ENCODE measurements around the gene RGS9.
"Not testable (repeated sequence)": the region's sequence is repeated elsewhere in the genome, so short reads cannot be mapped to it uniquely, and the experiment has no call there.

Gene RGS9

GRCh38 chr17:65184235-65184959 lies 47.2 kb downstream of the RGS9 start:
- DNase-seq, result no peak

- DNase-seq, result no peak
Measured at GRCh38 chr17:65185062-65185461, 47.9 kb downstream of the RGS9 start.

DNA sequence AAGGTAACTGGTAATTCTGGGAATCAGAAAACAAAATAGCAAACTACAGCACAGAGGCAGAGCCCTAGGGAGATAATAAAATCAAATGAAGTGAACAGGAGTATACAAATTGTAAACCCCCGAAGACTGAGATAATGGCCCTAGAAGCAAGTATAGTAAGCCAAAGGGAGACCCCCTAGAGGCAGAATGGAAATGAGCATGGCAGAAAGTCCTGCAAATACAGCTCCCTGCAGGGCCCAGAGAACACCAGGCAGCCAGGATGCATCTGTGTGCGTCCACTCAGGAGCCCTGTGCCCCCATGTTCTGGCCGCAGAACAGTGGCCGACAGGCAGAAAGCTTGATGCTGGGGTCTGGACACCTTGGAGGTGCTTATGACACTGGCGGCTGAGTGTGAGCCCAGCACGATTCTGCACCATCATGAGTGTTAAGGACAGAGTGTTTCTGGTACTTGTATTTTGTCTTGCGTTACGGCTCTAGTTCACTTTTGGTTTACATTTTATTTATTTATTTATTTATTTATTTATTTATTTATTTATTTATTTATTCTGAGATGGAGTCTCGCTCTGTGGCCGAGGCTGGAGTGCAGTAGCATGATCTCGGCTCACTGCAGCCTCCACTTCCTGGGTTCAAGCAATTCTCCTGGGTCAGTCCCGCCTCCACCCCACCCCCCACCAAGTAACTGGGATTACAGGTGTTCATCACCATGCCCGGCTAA lies 48.7 kb downstream of the RGS9 start:
- no peak for DNase-seq

DNA sequence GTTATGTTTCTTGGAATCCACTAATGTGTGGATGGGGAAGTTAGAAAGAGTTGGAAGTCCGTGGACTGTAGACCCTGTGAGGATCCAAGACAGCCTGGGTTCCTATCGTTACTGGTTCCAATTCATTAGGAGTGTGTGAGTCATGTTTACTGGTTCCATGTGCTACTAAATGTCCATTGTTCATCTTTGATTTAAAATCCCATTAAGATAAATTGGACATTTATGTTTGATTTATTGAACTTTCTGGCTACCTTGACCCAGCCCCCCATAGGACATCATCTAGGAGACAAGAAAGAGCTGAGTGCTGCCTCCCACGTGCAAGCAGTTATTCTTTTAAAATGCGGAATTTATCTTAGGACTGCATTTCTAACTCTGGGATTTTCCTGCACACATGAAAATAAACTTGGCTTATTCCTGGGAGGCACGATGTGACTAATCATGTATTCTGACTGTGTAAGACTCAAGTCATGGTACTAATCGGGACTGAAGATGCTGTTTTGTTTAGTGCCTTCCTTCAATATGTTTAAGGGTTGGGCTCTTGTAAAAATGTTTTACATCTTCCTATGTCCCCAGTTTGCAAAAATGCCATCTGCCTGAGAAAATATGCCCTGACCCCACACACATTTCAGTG lies 53.4 kb downstream of the RGS9 start:
- peak; percentile 78 for DNase-seq

- DNase-seq, result peak; percentile 82
Measured at GRCh38 chr17:65191811-65192740, 54.9 kb downstream of the RGS9 start.

GRCh38 chr17:65193305-65193704 lies 56.1 kb downstream of the RGS9 start:
- no peak for DNase-seq

GRCh38 chr17:65193716-65194293 lies 56.6 kb downstream of the RGS9 start:
- DNase-seq, result peak; percentile 76

GRCh38 chr17:65194670-65195334 lies 57.6 kb downstream of the RGS9 start:
- DNase-seq, result no peak

- DNase-seq, result no peak
Measured at GRCh38 chr17:65195716-65196115, 58.5 kb downstream of the RGS9 start.

DNA sequence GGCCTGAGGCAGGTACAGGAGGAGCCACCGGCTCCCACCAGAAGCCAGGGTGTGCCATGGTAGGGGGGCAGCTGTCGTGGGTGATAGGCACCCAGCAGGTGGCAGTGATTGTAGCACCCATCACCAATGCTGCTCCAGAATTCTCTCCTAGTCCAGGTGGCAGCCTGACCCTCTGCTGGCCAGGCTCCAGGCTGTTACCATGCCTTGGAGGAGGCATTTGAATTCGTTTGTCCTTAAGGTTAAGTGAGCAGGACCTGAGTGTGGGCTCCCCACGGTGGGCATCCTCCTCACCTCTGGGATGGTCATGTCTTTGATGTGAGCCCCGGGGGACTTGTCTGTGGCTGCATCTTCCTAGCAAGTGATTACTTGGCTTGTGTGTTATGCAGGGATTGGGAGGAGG lies 59.4 kb downstream of the RGS9 start:
- no peak for DNase-seq

DNA sequence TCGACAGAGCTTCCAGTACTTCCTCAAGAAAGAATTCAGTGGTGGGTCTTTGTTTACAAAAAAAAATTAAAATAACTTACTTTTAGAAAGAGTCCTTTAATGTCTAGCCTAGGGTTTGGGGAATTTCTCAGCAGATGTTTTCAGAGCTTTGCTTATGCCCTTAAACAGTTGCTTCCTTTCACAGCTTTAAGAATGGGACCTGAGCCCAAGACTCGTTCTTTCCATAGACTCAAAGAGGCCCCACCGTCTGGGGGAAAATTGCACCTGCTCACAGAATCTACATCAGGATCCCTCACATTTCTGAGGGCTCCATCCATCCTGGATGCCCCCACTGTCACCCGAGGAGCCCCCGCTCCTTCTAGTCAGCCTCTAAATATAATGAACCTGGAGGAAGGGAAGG lies 60.0 kb downstream of the RGS9 start:
- DNase-seq, result no peak

GRCh38 chr17:65198653-65199382 lies 61.6 kb downstream of the RGS9 start:
- peak; percentile 56 for DNase-seq

DNA sequence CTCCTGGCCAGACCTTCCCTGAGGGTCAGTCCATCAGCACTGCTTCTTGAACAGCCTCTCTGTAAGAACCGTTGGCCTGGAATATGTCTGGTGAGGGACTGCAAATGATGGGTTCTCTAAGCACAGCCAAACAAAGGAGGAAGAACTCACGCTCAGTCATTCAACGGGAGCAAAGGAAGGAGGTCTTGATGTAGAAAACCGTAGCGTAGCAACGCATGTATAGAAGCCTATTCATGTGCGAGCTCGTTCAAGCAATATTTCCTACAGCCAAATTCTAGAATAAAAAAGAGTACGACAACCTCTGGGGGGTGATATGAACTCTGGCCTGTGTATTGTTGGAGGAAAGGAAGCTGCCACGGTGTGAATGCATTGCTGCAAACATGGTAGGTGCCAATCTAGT lies 64.2 kb downstream of the RGS9 start:
- DNase-seq, result no peak

DNA sequence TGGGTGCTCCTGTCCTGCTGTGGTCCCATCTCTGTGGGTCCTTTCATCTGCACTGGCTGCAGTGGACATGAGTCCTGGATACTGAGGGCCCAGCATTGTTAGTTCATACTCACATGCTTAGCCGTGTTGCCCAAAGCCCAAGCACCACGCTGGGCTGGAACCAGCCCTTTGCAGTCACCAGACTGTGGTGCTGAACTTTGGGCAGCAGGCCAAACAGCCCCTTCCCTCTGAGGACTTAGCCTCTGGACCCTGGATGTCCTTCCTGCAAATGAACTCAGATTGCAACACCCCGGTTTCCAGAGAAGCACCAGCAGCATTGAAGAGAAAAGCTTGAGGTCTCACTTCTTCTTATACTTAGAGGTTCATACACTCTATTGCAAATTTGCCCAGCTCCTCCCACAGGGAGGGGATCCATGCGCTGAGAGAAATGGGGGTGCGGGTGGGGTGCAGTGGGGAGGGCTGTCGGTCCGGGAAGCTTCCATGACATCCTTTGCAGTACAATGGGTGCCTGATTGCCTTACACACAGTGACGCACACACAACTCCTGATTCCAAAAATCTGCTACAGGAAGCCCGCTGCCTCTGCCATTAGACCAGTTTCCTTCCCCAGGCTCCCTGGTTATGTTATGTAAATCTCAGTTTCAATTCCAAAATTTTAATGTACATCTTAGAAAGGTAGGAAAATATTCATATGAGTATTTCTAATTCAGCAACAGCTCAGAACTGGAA lies 65.8 kb downstream of the RGS9 start:
- DNase-seq, result no peak

DNA sequence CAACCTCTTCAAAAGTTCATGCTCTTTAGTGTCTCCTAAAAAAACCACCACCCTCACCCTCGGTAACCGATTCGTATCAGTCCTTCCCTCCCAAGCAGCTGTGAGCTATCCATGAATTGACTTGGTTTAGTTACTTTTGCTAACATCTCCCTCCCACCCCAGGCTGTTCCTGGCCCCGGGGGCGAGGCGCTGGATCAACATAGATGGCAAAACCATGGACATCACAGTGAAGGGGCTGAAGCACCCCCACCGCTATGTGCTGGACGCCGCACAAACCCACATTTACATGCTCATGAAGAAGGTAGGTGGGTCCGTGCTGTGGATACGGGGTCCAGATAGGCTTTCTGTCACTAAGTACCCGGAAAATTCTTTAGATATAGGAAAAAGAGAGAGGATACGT lies 66.8 kb downstream of the RGS9 start:
- no peak for DNase-seq

GRCh38 chr17:65205655-65206054 lies 68.5 kb downstream of the RGS9 start:
- DNase-seq, result no peak

DNA sequence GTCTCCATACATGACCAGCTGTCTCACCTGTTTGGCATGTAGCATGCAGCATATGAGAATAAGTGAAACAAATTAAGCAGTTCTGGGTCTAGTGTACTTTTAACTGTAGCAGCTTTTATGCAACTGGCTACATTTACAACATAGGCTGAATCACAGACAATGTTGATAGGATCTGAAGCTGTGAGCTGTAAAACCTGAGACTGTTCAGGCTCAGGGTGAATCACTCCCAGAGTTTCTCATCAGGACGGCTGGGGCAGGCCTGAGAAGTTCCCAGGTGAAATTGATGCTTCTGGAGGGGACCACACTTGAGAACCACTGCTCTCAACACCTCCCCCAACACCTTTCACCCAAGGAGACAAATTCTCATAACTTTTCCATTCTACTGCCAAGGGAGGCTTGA lies 70.3 kb downstream of the RGS9 start:
- not testable (repeated sequence) for DNase-seq

DNA sequence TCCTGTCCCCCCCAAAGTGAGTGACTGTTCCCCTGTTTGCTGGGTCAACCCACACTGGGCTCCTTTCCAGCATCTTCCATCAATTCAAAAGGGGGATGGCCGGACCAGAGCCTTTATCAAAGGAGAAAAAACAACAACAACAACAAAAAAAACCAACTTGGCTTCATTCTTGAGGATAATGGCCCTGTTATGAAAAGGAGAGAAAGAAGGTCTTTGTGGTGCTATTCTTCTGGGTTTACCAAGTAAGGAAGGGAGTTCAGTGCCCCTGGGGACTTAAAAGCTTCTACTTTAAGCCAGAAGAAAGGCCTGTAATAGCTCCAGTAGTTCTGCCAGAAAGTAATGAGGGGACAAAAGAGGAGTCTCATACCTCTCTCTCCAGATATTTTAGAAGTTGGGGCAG lies 71.5 kb downstream of the RGS9 start:
- no peak for DNase-seq

DNA sequence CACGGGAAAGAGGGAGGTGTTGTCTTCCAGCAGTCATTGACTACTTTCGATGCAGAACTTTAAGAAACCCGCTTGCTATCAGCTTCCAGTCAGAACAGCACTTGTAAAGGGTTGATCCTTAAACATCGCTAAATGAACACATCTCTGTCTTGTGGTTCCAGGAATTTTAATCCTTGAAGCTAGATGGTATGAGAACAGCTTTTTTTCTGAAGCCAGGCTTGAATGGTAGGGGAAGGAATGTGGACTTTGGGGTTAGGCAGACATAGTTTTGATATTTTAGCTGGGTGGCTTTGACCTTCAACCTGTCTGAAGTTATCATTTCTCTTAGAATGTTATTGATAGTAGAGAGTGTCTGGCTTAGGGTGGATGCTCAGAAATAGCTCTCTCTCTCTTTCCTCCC lies 81.1 kb downstream of the RGS9 start:
- DNase-seq, result peak; percentile 59

GRCh38 chr17:65219124-65219523 lies 82.0 kb downstream of the RGS9 start:
- no peak for DNase-seq

Measured in fibroblast of skin of back (primary cell).